Activated T-cell treated with anti-CD3 and anti-CD28 coated beads for 4 hours (primary cell): ENCODE results near the gene CTBP2.
"Not testable (repeated sequence)": the region's sequence is repeated elsewhere in the genome, so short reads cannot be mapped to it uniquely, and the experiment has no call there.

ENCODE experiments used
- DNase-seq: peaks from one replicate; pipeline ENCODE4 v3.0.0-alpha.2; 2020

The CTBP2 gene

DNA sequence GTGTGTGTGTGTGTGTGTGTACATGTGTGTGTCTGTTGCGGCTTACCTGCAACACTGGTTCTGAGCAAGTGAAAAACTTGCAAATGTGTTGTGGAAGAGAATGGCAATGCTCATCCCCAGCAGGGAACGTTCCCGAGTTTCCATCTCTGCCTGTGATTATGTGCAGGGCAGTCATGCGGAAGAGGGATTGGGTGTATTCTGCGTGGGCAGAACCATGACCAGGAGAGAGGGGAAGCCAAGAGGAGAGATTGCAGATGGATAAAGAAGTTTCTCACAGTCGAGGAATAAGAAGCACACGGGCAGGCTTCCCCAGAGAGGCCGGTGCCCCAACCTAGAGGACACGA, 99.9 kb downstream of the CTBP2 start:
- DNase-seq: no peak

DNA sequence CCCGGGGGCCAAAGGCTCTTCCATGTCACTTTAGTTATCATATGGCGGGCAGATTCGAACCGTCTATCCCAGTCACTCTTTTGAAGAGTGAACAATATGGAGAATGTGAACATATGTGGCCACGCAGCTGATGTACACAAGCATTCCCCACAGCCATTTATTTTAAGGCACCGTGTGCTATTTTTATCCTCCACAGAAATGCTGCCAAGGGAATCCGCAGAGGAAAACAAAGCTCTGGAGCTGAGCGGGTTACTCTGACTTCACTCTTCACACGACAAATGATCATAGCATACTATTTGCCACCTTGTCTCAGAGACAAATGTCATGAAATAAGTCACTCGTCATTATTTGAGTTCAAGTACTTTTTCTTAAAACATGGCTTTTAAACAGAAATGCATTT, 100.3 kb downstream of the CTBP2 start:
- no peak for DNase-seq

DNA sequence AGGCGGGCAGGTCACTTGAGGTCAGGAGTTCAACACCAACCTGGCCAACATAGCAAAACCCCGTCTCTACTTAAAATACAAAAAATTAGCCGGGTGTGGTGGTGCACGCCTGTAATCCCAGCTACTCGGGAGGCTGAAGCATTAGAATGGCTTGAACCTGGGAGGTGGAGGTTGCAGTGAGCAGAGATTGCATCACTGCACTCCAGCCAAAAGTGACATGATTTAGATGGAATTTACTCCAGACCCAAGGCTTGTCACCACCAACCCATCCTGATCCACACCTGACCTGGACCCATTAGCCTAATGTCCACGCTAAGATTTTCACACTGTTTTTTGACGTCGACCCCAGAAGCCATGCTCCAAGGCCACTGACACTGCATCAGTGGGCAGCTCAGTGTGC, 101.0 kb downstream of the CTBP2 start:
- DNase-seq: not testable (repeated sequence)

DNA sequence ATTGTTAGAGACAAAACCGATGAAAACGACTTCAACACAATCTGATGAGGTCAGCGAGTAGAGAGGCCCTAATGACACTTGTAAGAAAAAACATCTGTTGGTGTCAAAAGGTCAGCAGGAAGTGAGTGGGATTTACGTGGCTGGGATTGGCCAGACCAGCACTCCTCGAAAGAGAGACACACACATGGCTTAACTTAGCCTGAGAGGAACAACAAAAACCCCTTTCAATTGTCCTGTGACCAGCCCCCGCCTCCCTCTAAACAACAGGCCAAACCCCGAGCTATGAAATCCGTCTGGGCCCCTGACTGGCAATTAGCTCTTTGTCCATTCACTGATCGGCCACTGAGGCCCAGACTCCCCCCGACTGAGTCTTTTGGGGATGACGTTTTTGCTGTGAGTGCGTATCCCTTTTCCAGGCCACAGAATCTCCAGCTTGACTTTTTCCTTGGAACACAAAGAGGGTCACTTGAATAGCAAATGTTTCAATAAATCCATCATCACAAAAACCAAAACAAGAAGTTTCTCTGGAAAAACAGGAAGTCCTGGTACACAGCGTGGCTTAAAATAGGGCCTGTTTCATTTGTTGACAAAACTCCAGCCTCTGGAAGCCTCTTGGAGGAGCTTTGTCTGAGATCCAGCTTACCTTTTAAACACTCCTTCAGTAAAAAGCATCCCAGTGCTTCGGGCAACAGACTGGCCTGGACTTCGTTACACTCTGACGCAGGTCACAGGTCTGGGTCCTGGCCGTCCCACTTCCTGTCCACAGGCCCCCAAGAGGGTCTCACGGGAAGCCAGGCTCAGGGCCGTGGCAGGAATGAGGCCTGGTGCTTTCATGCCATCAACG, 103.0 kb downstream of the CTBP2 start:
- no peak for DNase-seq

DNA sequence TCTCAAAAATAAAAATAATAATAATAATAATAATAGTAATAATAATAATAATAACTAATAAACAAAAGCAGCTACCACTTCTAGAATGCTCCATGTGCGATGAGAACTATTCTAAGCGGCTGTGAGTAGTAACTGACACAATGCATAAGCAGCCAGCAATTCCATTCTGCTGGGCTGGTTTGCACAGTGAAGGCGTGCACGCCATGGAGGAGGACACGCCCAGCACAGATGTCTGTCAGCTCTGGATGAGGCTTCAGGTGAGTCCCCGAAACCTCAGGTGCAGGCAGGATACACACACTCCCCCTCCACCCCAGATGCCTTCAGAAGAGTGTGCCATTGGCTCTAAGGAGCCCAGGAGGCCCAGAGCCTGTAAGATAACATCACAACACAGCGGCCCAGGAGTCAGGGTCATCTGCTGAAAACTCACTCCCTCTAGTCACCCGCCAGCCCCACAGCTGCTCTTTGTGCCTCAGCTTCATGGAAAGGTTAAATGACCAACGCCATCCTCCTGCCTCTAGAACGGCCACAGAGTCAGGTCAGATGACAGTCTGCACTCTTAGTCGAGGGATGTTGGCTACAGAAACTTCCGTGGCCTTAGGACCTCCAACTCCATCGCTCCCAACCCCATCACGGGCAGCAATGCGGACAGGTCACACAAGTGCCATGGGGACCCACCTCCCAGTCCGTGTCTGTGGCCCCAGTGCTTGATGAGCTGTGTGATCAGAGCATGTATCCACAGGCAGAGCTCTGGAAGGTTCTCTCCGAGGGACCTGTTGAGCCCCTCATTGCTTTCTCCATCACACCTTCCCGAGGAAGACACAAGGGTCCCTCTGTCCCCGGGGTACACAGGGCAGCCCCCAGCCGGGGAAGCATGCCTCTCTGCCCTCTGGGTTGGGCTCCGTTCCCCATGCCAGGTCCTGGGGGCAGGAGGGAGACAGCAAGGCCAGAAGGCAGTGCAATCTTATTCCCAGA, 103.9 kb downstream of the CTBP2 start:
- no peak for DNase-seq

DNA sequence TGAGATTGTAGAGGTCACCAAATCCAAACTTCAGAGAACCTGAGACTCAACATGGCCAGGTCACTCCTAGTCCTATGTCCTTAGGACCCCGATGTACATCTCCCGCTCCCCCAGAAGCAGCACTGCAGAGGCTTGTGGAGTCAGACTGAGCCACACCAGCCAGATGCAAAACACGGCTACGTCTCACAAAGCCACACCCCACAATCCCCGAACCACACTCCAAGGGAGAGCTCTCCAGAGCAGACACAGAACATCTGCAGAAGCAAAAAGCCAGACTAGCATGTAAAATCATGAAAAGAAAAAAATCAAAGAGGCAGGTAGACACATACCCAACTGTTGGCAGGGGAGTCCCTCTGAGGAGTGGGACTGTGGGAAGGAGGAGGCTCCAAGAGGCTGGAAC, 104.9 kb downstream of the CTBP2 start:
- no peak for DNase-seq

DNA sequence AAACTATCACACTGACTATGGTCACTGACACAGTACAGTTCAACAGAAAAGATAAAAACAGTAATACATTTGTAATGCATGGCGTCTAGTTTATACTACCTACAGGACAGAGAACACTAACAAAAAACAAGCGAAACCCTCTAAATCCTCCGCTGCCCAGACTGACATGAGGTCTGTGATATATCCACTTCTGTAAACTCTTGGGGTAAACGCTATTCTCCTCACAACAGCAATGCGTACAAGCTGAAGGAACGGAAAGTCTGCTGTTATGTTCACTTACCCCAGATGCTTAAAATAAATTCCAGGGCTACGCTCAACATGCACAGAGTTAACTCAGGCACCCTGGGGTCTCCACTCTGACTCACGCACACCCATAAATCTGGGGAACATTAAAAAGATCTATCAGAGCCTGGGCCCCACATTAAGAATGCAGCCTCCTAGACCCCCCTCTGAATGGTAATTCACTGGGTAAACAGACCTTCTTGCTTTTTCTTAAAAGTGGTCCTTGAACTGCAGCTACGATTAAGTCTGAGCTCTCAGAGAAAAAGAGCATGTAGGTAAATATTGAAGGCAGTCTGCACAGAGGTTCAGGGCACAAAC, 105.6 kb downstream of the CTBP2 start:
- DNase-seq: no peak

DNA sequence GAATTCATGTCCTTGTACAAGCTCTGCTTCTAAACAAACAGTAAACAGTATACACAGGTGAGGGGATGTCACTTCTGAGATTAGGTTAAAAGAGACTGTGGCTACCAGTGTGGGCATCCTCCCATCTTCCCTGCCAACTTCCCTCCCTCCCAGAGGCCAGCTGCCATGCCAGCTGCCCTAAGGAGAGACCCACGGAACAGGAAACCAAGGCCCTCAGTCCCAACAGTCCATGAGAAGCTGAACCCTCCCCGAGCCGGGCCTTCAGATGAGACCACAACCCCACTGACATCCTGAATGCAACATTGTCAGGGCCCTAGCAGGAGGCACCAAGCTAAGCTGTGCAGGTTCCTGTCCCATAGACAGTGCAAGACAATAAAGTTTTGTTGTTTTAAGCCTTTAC, 106.1 kb downstream of the CTBP2 start:
- no peak for DNase-seq

DNA sequence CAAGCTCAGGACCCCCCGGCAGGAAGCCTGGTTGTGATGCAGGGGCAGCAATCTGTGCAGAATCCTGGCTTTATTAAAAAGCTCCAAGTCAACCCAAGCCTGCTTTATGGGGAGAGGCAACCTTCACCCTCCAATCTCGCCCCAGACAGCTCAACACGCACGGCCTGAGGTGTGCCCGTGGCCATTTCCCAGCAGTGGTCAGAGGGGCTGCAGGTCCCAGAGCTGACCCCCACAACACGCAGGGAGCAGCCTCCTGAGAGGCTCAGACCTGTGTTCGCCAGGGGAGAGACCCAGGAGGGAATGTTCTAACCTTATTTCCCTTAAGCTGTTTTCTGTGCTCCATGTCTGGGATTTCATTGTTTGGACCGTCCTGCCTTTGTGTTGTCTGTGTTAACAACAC, 108.2 kb downstream of the CTBP2 start:
- DNase-seq: no peak

DNA sequence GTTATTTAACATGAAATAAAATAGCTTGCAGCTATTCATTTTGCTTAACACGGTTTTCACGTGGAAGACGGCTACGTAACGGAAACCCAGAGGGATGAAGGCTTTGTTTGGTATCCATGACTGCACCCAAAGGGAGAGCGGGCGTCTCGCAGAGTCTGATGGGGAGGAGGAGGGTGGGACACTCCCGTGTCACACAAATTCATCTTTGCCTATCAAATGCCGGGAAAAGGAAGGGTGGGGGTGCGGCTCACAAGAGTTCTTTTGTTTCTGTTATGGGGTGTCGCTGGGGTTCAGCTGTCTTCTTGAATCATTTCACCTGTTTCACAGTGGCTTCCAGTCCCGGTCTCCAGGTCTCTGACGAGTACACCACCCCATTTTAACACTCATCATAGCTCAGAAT, 110.0 kb downstream of the CTBP2 start:
- no peak for DNase-seq

DNA sequence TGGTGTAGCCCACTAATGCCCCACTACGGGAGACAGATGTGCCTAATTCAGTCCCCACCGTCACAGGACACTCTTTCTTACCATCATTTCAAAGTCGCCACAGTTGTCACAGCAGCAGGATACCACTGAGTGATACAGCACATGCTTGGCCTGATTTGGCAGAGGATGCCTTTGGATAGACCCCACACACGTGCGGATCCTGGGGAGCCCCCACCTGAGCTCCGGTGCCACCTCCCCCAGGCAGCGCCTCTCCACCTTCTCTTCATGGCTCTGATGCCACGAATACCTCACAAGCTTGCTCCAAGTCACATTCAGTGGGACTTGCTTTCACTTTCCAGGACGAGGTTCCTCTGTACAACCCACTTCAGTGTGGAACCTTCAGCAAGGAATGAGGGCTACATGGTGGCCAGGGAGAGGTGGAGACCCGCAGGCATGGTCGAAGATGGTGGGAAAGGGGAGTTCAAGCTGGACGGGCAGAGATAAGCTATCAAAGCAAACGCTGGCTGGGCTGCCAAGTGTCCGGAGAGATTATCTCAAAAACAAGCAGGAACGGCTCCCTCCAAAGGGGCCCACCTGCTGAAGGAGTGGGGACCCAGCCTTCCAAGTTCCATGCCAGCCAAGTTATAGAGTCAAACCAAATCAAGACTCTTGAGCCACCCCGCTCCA, 111.0 kb downstream of the CTBP2 start:
- DNase-seq: no peak

DNA sequence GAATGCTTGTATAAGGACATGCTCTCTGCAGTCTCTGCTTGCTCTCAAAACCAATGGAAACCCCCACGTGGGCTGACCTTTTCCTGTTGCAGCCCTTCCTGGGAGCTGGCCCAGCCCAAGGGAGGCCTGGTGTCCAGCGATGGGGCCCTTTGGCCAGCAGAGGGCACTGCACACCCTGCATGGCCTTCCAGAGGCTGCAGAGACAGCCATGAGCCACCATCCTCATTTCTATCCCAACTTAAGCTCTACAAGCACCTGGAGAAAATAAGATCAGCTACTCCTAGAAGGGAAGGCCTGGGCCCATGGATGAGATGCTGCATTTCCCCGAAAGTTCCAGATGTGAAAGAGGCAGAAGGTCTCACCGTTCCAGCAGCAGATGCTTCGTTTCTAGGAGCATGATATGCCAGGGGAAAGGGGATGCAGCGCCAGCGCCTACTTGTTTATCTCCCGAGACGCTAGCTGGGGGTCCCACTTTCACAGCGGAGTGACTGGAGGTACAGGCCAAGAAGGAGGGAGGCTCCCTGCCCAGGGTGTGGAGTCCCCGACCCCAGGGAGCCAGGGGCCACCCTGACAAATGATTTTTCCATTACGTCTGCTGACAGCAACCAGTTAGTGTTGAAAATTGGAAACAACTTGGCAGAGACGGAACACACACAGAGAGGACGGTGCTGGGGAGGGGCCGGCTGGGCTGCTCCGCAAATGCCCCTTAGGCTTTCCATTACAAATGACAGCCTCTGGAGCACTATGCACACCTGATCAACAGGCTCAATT, 112.1 kb downstream of the CTBP2 start:
- DNase-seq: peak; percentile 17

DNA sequence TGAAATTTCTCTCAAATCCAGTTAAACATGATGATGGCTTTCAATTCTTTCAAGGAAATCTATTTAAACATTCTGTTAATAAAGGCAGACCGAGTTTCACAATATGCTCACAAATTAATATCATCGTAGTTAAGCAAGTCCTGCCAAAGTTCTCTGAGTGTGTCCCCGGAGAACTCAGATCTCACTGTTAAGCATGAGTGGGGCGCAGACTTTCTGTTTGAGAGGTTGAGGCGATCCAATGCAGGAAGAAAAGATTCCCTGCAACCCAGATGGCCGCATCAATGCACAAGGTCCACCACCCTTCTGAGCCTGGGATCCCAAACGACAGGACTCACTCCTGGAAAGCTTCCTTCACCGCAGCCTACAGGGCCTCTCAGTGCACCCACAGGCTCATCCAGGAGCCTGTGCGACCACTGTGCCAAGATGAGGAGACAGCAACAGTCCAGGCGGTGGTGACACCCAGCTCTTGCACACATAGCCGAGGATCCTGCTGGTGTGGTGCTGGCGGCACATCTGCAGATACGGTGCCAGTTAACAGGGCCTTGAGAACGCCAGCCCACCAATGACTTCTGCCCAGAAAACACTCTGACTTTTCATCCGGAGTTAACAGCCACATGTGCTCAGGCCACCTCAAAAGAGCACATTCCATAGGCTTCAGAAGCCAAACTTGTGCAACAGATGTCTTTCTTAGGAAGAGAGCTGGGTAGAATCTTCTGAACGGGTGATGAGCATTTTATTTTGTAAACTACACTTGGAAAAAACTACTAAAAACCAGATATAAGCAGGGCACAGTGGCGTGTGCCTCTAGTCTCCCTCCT, 116.3 kb downstream of the CTBP2 start:
- DNase-seq: no peak

DNA sequence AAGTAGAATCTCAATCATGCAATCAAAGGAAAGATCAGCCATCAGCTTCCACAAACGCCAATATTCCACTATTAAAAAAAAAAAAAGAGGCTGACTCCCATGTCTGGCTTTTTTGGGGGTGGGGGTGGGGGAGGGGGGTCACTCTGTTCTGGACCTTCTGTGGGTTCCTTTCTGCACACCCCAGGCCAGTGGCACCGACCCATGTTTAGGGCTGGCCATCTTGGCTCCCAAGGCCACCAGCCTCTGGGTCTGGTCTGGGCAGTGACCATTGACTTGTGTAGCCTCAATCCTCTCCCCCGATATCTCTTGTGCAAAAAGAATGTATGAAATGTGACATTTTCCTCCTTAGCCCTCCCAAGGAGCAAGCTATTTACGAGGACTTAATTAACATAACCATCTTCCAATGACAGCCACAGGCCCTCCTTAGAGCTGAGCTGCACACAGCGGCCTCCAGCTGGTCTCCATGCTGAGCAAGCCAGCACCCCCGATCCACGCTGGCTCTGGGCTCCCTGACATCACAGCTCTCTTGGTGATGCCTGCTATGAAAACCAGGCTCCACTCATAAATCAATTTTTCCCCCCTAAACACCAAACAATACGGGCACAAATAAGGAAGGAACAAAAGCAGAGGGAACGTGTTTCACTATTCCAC, 118.4 kb downstream of the CTBP2 start:
- no peak for DNase-seq

DNA sequence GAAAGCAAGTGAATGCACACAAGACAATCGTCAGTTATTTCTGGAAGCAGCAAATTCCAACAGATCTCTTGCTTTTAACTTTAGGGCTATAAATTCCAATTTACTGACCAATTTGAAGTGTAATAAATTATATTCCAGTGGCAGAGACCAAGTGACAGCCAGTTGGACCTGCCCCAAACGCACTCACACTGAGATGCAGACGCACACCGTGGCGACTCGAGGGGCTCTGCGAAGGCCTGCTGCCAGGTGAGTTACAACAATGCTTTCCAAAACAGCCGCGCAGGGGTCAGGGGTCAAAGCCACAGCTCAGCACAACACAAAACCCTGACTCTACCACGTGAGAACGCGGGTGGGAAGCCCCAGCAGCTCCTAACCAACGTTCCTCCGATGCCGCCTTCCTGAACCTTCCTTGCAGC, 121.0 kb downstream of the CTBP2 start:
- no peak for DNase-seq

DNA sequence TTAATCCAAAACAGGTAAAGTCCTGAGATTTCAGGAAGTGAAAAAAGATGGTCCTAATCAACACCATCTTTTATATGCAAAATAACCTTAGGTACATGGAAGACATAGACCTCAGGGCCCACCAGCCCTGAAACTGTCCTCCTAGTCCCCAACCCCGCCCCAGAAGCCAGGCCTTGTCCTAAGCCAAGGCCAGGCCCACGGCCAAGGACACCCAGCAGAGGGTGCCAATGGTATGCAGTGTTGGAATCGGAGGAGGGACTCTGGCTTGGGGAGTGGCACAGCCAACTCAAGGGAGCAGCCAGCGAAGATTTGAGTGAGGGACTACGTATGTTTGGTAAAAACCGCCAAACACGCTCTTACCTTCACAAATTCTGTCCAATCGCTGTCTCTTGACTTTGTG, 121.7 kb downstream of the CTBP2 start:
- no peak for DNase-seq

DNA sequence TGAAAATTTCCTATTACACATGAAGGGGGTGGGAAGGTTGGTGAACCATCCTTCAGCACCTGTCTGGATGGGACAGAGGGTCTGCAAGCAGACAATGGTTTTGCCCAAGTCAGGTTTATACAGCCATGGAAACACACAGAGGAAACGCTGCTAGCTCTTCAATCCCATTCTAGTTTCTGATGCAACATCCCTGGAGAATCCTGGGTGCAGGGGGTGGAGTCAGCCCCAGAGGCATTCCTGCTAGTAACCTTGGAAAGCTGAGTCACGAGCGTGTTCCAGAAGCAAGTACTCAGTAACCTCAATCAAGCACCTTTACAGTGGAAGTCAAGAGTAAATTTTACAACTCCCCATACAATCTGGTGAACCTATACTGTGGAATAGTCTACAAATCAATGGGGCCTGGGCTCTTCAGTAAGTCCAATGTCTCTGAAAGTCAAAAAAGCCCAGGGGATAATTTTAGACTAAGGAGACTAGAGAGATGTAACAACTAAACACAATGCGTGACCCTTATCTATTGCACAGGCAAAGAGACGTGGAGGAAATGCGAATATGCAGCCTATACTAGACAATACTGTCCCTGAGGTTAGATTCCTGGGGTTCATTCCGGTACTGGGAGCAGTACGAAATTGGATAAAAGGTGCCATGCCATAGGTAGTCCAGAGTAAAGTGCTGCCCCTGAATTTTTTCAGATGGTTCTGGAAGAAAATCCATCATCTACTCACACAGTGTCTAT, 123.1 kb downstream of the CTBP2 start:
- DNase-seq: no peak

DNA sequence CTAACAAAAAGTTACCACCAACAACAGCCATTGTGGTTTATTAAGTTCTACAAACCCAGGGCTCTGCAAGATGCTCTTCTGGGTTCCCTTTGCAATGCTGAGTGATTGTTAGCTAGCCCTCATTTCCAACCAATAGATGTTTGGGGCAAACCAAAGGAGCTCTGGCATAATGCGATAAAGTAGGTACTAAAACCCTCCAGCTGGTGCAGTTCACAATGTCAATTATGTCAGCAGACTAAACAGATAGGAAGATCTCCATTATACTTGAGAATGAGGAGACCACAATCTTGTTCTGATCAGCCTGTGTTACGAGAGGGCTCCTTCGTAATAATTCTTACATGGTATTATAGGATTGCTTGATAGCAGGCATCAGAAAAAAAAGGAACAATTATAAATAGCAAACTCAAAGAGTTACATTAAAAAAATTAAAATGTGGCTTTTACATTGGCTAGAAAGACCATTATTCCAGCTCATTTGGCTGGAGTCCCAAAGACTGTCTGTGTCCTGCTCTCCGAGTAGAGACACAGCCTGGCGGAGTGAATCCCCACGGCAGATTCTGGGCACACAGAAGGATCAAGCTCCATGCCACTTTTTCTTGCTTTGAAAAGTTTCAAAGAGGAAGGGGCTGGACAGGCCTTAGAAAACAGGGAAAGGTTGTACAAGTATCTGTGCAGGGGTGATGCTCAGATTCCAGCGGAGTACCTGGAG, 124.6 kb downstream of the CTBP2 start:
- no peak for DNase-seq

DNA sequence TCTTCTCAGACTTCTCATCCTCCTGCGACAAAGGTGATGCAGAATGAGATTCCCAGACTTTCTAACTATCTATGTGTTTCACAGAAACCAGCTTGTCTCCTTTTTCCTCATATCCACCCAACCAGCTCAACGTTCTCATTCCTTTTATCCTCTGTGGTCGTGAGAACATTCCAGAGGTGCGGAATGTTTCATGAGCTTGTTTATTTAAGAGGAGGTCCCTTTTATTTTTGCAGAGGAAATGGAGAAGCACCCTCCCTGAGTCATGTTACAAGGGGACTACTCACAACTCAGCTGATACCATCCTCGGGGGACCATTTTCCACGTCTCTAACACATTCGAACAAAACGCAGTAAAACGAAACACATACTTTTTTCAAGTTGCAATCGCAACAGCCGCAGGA, 125.2 kb downstream of the CTBP2 start:
- DNase-seq: no peak
